Kidney (tissue), 14 donors: ENCODE results near the gene ACOXL. TPM values are rescaled to one million over a fixed set of nuclear protein-coding genes. Genes with fewer than 3 reads are reported as not detected.

Experiments used
- DNase-seq, 5 donors: peaks; one replicate each; pipeline ENCODE4 v3.0.0-alpha.2; 2013 to 2020
- FAIRE-seq: peaks from 2 replicates; lab custom pipeline; 2012; peaks lifted over from hg19 to GRCh38; lab: Jason Lieb, UNC
- H3K27ac ChIP-seq, 2 donors: one replicate each; pipeline ENCODE4 v1.7.0; 2013; ENCODE audit warnings: low read depth in 2 of 2, low read length in 2 of 2, inconsistent platforms in 1 of 2
- H3K27me3 ChIP-seq: one replicate; pipeline ENCODE4 v1.7.1; 2013; ENCODE audit warnings: low read length, inconsistent platforms; ENCODE audit not compliant: control insufficient read depth, insufficient read depth
- H3K36me3 ChIP-seq, 3 donors: one replicate each; pipeline versions ENCODE4 v1.7.0 to v1.7.1; 2013; ENCODE audit warnings: low read length in 3 of 3, control low read depth in 1 of 3, inconsistent platforms in 1 of 3; ENCODE audit not compliant: insufficient read depth in 3 of 3, control insufficient read depth in 2 of 3
- H3K4me1 ChIP-seq, 3 donors: one replicate each; pipeline versions ENCODE4 v1.7.0 to v1.7.1; 2013; ENCODE audit warnings: low read length in 3 of 3, inconsistent platforms in 1 of 3, low read depth in 1 of 3; ENCODE audit not compliant: control insufficient read depth in 2 of 3, insufficient read depth in 2 of 3
- H3K4me3 ChIP-seq, 3 donors: one replicate each; pipeline versions ENCODE4 v1.7.0 to v1.8.1; 2013; ENCODE audit warnings: low read length in 3 of 3, control low read depth in 1 of 3, inconsistent platforms in 1 of 3
- H3K9ac ChIP-seq, 3 donors: one replicate each; pipeline versions ENCODE4 v1.7.0 to v1.7.1; 2013; ENCODE audit warnings: low read length in 3 of 3, control low read depth in 1 of 3, inconsistent platforms in 1 of 3
- H3K9me3 ChIP-seq, 3 donors: one replicate each; pipeline versions ENCODE4 v1.7.0 to v1.7.1; 2013; ENCODE audit warnings: low read length in 3 of 3, control low read depth in 1 of 3, inconsistent platforms in 1 of 3; ENCODE audit not compliant: control insufficient read depth in 2 of 3, insufficient read depth in 1 of 3
- CTCF ChIP-seq: IDR thresholded peaks from 3 replicates; pipeline ENCODE4 v1.5.1; 2012; ENCODE audit warnings: mild to moderate bottlenecking, moderate library complexity, borderline replicate concordance; ENCODE audit not compliant: insufficient read depth; ENCODE audit errors: extremely low read depth
- intact Hi-C: fragments of 100-400 bp; cut with DNase I; formaldehyde crosslinking; loops from one replicate; pipeline ENCODE4 v1.11.1; 2022
- polyA plus RNA-seq: library from polyadenylated mRNA; stranded (reverse); fragments of 350-450 nt; fragmentation: Illumina TruSeq; extraction: RNeasy Lipid Tissue Mini Kit (QIAGEN cat#74804); gene quantifications from one replicate; pipeline ENCODE4 v1.2.3, GENCODE V29; 2014; ENCODE audit warnings: low read depth, low replicate concordance; ENCODE audit not compliant: insufficient read depth
- total RNA-seq: library from RNA; stranded (reverse); fragmentation: NEBNext Ultra II Directional; extraction: Animal tissue kit (Norgen Biotek cat#: 25700); gene quantifications from one replicate; pipeline ENCODE4 v1.2.1, GENCODE V29; 2021
- donor health status: control.
- donor health status: control.
- donor health status: control.
- donor health status: control.
- donor health status: control.
- donor health status: DM: yes; HTN: yes; CAD: no.
- donor health status: Normal renal cell carcinoma (clear cell type).

Gene ACOXL
- total and polyA plus RNA-seq, 2 donors from 2014 or later = 2.0 TPM; not detected in 1

DNA sequence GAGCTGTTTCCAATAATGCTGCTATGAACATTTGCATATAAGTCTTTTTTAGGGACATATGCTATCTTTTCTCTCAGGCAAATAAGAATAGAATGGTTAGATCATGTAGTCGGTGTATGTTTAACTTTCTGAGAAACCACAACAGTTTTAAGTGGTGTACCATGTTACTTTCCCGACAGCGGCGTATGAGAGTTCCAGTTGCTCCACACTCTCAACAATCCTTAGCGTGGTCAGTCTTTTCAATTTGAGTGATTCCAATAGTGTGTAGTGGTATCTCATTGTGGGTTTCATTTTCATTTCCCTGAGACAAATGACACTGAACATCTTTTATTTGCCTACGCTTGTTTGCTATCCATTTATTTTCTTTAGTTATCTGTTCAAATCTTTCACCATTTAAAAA lies 149.5 kb downstream of the ACOXL start:
- H3K27ac ChIP-seq = no peak overlapping the region
- no peak overlapping the region for H3K4me3 ChIP-seq
- H3K4me1 ChIP-seq = no peaks in the 10 kb centered on the region
- H3K36me3 ChIP-seq = no peaks in the 10 kb centered on the region
- DNase-seq (no peak), FAIRE-seq (no peak)
- no peak overlapping the region for H3K9ac ChIP-seq
- H3K27me3 ChIP-seq = no peaks in the 10 kb centered on the region
- no peak for TF ChIP-seq CTCF
- intact Hi-C loops = no loop called here
- no peaks in the 10 kb centered on the region for H3K9me3 ChIP-seq

DNA sequence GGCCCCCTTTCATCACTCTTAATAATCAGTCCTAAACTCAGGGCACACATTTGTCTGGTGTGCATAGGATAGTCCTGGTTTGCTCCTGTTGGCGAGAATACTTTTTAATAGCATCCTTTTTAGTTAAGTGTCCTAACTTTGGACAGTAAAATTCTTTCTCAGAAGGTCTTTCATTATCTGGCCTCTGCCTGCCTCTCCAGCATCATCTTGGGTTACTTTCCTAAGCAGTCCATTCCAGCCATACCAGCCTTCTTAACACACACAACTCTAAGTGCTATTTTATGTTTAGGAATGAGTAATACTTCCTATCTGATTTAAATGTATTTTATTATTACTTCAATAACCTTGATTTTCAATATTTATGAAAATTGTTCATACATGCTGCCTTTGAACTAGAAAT lies 151.0 kb downstream of the ACOXL start:
- H3K4me1 ChIP-seq = no peaks in the 10 kb centered on the region
- DNase-seq = no peak
- FAIRE-seq = no peak
- H3K27me3 ChIP-seq = no peaks in the 10 kb centered on the region
- H3K4me3 ChIP-seq = no peak overlapping the region
- intact Hi-C loops = no loop called here
- H3K9ac ChIP-seq = no peak overlapping the region
- H3K36me3 ChIP-seq = no peaks in the 10 kb centered on the region
- TF ChIP-seq CTCF = no peak
- H3K9me3 ChIP-seq = no peaks in the 10 kb centered on the region
- H3K27ac ChIP-seq = no peak overlapping the region

GRCh38 chr2:110885256-110885655 lies 152.9 kb downstream of the ACOXL start:
- FAIRE-seq (no peak), DNase-seq (no peak)
- no peak overlapping the region for H3K4me3 ChIP-seq
- no peaks in the 10 kb centered on the region for H3K27me3 ChIP-seq
- no peaks in the 10 kb centered on the region for H3K36me3 ChIP-seq
- intact Hi-C loops = no loop called here
- TF ChIP-seq CTCF = no peak
- H3K27ac ChIP-seq = no peak overlapping the region
- H3K9ac ChIP-seq = no peak overlapping the region
- no peaks in the 10 kb centered on the region for H3K9me3 ChIP-seq
- no peaks in the 10 kb centered on the region for H3K4me1 ChIP-seq
